ENCODE results near the gene BFSP1.

BFSP1 gene

GRCh38 chr20:17536944-17537444 lies 5.8 kb upstream of the BFSP1 start:
- peak overlapping the region; percentile 45 to 58 for H3K27ac ChIP-seq
- H3K4me1 ChIP-seq, result peaks cover 0 to 53% (median 27%) of the 10 kb centered on the region in 4 donors
- TF ChIP-seq CTCF (IDR thresholded peaks at IDR 0.05), result peak; percentile 94 to 99
- H3K27me3 ChIP-seq, result no peaks in the 10 kb centered on the region
- no peaks in the 10 kb centered on the region for H3K36me3 ChIP-seq
- peak; percentile 77 to 87 for DNase-seq
- no peaks in the 10 kb centered on the region for H3K9me3 ChIP-seq
- no peak overlapping the region for H3K4me3 ChIP-seq
- intact Hi-C loops (cut with DNase I; ENCODE audit: low total_unique reads), result loop anchor here (1.0 kb wide), 1 partner anchor 79 kb away; no protein-coding TSS in a partner anchor

- Histone ChIP-seq H3K27ac (no peak overlapping the region), H3K9me3 (no peaks in the 10 kb centered on the region), H3K36me3 (no peaks in the 10 kb centered on the region), H3K4me1 (peaks cover 0 to 37% (median 20%) of the 10 kb centered on the region in 4 donors), H3K27me3 (no peaks in the 10 kb centered on the region), H3K4me3 (no peak overlapping the region)
- intact Hi-C loops (cut with DNase I; ENCODE audit: low total_unique reads), result no loop called here
- TF ChIP-seq CTCF (IDR thresholded peaks at IDR 0.05), result no peak
- no peak for DNase-seq
Measured at GRCh38 chr20:17534077-17534476, 2.9 kb upstream of the BFSP1 start.

- no peaks in the 10 kb centered on the region for H3K9me3 ChIP-seq
- H3K36me3 ChIP-seq, result no peaks in the 10 kb centered on the region
- intact Hi-C loops (cut with DNase I; ENCODE audit: low total_unique reads), result no loop called here
- DNase-seq, result no peak
- peaks cover 0 to 30% (median 15%) of the 10 kb centered on the region in 4 donors for H3K4me1 ChIP-seq
- no peak for TF ChIP-seq CTCF (IDR thresholded peaks at IDR 0.05)
- H3K27ac ChIP-seq, result no peak overlapping the region
- no peaks in the 10 kb centered on the region for H3K27me3 ChIP-seq
- no peak overlapping the region for H3K4me3 ChIP-seq
Measured at GRCh38 chr20:17533396-17533795, 2.2 kb upstream of the BFSP1 start.

GRCh38 chr20:17531665-17532025 lies 466 bp upstream of the BFSP1 start:
- no peak for TF ChIP-seq CTCF (IDR thresholded peaks at IDR 0.05)
- intact Hi-C loops (cut with DNase I; ENCODE audit: low total_unique reads), result no loop called here
- H3K27me3 ChIP-seq, result no peaks in the 10 kb centered on the region
- peak overlapping the region; percentile 68 to 70 for H3K27ac ChIP-seq
- peak overlapping the region; percentile 53 to 73 for H3K4me3 ChIP-seq
- H3K36me3 ChIP-seq, result no peaks in the 10 kb centered on the region
- H3K9me3 ChIP-seq, result no peaks in the 10 kb centered on the region
- peaks cover 0 to 13% (median 0%) of the 10 kb centered on the region in 4 donors for H3K4me1 ChIP-seq
- DNase-seq, result no peak

- Histone ChIP-seq H3K4me3 (peak overlapping the region in 1 of 2 donors; percentile 73), H3K27me3 (no peaks in the 10 kb centered on the region)
- no peak for TF ChIP-seq CTCF (IDR thresholded peaks at IDR 0.05)
Measured at GRCh38 chr20:17530153-17530552, 1.0 kb downstream of the BFSP1 start.

GRCh38 chr20:17529586-17529985 lies 1.6 kb downstream of the BFSP1 start:
- no peaks in the 10 kb centered on the region for H3K9me3 ChIP-seq
- no peak for DNase-seq
- H3K4me1 ChIP-seq, result peaks cover 0 to 12% (median 0%) of the 10 kb centered on the region in 4 donors
- intact Hi-C loops (cut with DNase I; ENCODE audit: low total_unique reads), result no loop called here
- no peak for TF ChIP-seq CTCF (IDR thresholded peaks at IDR 0.05)
- no peaks in the 10 kb centered on the region for H3K27me3 ChIP-seq
- H3K36me3 ChIP-seq, result no peaks in the 10 kb centered on the region
- H3K27ac ChIP-seq, result no peak overlapping the region
- no peak overlapping the region for H3K4me3 ChIP-seq

More at GRCh38 chr20:17530153-17530552, 1.0 kb downstream of the BFSP1 start:
- Histone ChIP-seq H3K27ac (no peak overlapping the region), H3K4me1 (peaks cover 0 to 12% (median 0%) of the 10 kb centered on the region in 4 donors), H3K36me3 (no peaks in the 10 kb centered on the region), H3K9me3 (no peaks in the 10 kb centered on the region)
- intact Hi-C loops (cut with DNase I; ENCODE audit: low total_unique reads), result no loop called here
- no peak for DNase-seq
